Body of pancreas (tissue), 4 donors: ENCODE results near the gene ZNF583. TPM values are rescaled to one million over a fixed set of nuclear protein-coding genes. Genes with fewer than 3 reads are reported as not detected.

Experiments
- ATAC-seq: fragments of 150-250 bp; one replicate; pipeline ENCODE4 v1.9.1; 2016
- DNase-seq, 4 donors: peaks; one replicate each; pipeline ENCODE4 v3.0.0-alpha.2; 2019
- H3K27ac ChIP-seq, 4 donors: fragments of 200-600 bp; sonication (generic); 1 replicate in 3 of 4; 2 replicates in 1 of 4; pipeline versions ENCODE4 v1.5.1 to v1.6.1; 2016 to 2019; ENCODE audit warnings: mild to moderate bottlenecking in 1 of 4, mixed read lengths in 1 of 4, moderate library complexity in 1 of 4
- H3K27me3 ChIP-seq, 2 donors: fragments of 200-600 bp; sonication (generic); one replicate each; pipeline ENCODE4 v1.6.0; 2016; ENCODE audit warnings: mild to moderate bottlenecking in 1 of 2
- H3K36me3 ChIP-seq, 2 donors: fragments of 200-600 bp; sonication (generic); replicated peaks in 1 of 2; 2 replicates each; pipeline ENCODE4 v1.5.1; 2016; ENCODE audit warnings: low read depth in 2 of 2; ENCODE audit not compliant: insufficient read depth in 1 of 2
- H3K4me1 ChIP-seq: fragments of 200-600 bp; sonication (generic); one replicate; pipeline ENCODE4 v1.6.0; 2016
- H3K4me3 ChIP-seq, 2 donors: fragments of 200-600 bp; sonication (generic); 1 replicate in 1 of 2; 2 replicates in 1 of 2; pipeline ENCODE4 v1.5.1; 2016 to 2019
- H3K9me3 ChIP-seq, 3 donors: fragments of 200-600 bp; sonication (generic); 1 replicate in 2 of 3; 2 replicates in 1 of 3; pipeline ENCODE4 v1.5.1; 2016
- POLR2A ChIP-seq, 3 donors: fragments of 450-650 bp; IDR thresholded peaks; one replicate each; pipeline ENCODE4 v1.6.1; 2016; ENCODE audit warnings: antibody characterized with exemption in 3 of 3, mild to moderate bottlenecking in 2 of 3
- WGBS, 2 donors: methylation state at CpG; one replicate each; pipeline ENCODE4 v1.1.5; 2017; 5-methylcytosine and 5-hydroxymethylcytosine counted together
- intact Hi-C: fragments of 100-400 bp; cut with DNase I; formaldehyde crosslinking; loops from one replicate; pipeline ENCODE4 v1.15.1; 2023
- total RNA-seq, 2 donors: library from RNA; depleted of rRNA; stranded (reverse); fragments of >200 nt; gene quantifications; one replicate each; pipeline ENCODE4 v1.1.0, GENCODE V29; 2016
- TF ChIP-seq, protein P1 (sequence below), 7 experiments: fragments of 450-650 bp in 4 of 7; fragments of 200-600 bp in 3 of 7; sonication (generic) in 3 of 7; IDR thresholded peaks; one replicate each; pipeline ENCODE4 v1.5.1; 2016 to 2019; ENCODE audit warnings: antibody characterized with exemption in 7 of 7

Gene ZNF583
- 1 to 10 TPM; 2.6 to 3.6 TPM for total RNA-seq

DNA sequence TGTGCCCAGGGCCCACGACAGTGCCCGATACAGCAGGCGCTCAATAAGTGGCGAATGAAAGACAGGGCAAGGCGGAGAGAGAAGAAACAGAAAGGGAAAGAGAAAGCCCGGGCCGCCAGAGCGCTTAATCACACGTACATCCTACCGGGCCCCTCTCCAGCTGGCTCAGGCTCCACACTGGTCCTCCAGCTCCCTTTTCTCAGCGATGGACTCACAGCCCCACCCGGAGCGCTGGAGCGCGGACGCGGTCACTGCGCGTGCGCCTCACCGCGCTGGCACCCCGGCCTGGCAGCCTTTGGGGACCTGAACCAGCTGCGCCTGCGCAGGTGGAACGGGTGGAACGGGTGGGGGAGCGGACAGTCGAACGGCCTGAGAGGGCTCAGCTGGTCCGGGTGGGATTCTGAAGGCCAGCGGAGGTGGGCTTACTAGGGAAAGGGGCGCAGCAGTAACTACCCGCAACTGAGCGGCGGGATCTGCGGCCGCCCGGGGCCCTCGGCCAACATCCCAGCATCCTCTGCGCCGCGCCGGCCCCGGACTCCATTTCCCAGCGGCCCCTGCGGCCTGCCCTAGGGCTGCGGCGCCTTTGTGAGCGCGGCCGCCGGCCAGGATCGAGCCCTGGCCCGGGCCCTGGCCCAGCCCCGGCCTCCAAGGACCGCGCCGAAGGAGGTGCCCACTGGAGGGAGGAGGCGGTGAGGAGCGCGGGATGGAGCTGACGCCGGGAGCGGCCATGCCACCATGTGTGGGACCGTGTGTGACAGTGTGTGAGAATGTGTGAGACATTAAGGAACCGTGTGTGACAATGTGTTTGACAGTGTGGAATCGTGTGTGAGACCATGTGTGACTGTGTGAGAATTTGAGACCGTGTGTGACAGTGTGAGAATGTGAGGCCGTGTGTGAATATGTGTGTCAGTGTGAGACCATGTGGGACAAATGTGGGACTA, at the start of gene ZNF583:
TSS of gene ZNF583 (plus strand) at position 569 of the 941 bp plus-strand sequence. CDS start 2,783 bp downstream, outside the sequence.
- peak; percentile 98 for ATAC-seq
- Histone ChIP-seq H3K9me3 (peaks cover 0 to 25% (median 0%) of the 10 kb centered on the region in 3 donors), H3K27ac (peak within 1 kb of the TSS; percentile 78 to 86 (median 84)), H3K27me3 (no peaks in the 10 kb centered on the region), H3K4me1 (peaks cover 11% of the 10 kb centered on the region), H3K4me3 (peak within 1 kb of the TSS; percentile 36 to 67), H3K36me3 (peaks cover 5 to 8% of the 10 kb centered on the region in 2 donors)
- WGBS, 2 donors = 0 to 1% methylated on average over 24 to 66 of the region's 70 CpGs
- TF ChIP-seq POLR2A (IDR thresholded peaks at IDR 0.05) = peak in 2 of 3 donors; percentile 41 to 47
- TF ChIP-seq, protein P1, sequence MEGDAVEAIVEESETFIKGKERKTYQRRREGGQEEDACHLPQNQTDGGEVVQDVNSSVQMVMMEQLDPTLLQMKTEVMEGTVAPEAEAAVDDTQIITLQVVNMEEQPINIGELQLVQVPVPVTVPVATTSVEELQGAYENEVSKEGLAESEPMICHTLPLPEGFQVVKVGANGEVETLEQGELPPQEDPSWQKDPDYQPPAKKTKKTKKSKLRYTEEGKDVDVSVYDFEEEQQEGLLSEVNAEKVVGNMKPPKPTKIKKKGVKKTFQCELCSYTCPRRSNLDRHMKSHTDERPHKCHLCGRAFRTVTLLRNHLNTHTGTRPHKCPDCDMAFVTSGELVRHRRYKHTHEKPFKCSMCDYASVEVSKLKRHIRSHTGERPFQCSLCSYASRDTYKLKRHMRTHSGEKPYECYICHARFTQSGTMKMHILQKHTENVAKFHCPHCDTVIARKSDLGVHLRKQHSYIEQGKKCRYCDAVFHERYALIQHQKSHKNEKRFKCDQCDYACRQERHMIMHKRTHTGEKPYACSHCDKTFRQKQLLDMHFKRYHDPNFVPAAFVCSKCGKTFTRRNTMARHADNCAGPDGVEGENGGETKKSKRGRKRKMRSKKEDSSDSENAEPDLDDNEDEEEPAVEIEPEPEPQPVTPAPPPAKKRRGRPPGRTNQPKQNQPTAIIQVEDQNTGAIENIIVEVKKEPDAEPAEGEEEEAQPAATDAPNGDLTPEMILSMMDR (IDR thresholded peaks at IDR 0.05) = no peak
- intact Hi-C loops = no loop called here
- DNase-seq = peak; percentile 95 to 99 (median 97)

GRCh38 chr19:56355517-56355916, 48.6 kb upstream of the ZNF583 start:
- no peaks in the 10 kb centered on the region for H3K27me3 ChIP-seq
- H3K27ac ChIP-seq = no peak overlapping the region
- intact Hi-C loops = loop anchor here (10.0 kb wide), 1 partner anchor 291 kb away; no protein-coding TSS in a partner anchor
- no peak for TF ChIP-seq POLR2A (IDR thresholded peaks at IDR 0.05)
- TF ChIP-seq, protein P1 (IDR thresholded peaks at IDR 0.05) = no peak
- no peaks in the 10 kb centered on the region for H3K9me3 ChIP-seq
- no peak overlapping the region for H3K4me3 ChIP-seq
- 20 to 31% methylated on average over 1 of the region's 1 CpG for WGBS, 2 donors
- ATAC-seq = no peak
- DNase-seq = no peak
- H3K4me1 ChIP-seq = no peaks in the 10 kb centered on the region
- H3K36me3 ChIP-seq = no peaks in the 10 kb centered on the region

DNA sequence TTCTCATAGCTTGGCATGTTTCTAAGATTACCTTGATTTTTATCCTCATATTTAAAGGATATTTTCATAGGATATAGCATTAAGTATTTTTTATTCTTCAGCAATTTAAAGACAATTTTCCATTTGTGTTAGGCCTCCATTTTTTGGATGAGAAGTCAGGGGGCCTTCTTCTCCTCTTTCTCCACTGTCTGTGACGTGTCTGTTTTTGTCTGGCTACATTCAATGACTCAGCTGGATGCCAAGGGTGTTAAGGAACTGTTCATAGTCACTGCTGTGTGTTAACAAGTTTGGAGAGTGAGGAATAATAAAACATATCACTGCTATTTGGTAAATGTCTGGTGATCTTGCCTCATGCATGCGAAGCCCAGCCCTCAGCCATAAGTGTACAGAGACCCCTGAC, 47.2 kb upstream of the ZNF583 start:
- ATAC-seq (no peak), DNase-seq (no peak)
- Histone ChIP-seq H3K4me3 (no peak overlapping the region), H3K9me3 (peaks cover 0 to 11% (median 0%) of the 10 kb centered on the region in 3 donors), H3K36me3 (no peaks in the 10 kb centered on the region), H3K27ac (no peak overlapping the region), H3K4me1 (no peaks in the 10 kb centered on the region), H3K27me3 (no peaks in the 10 kb centered on the region)
- WGBS, 2 donors = 56 to 91% methylated on average over 2 of the region's 2 CpGs
- TF ChIP-seq, protein P1 (IDR thresholded peaks at IDR 0.05) = no peak
- TF ChIP-seq POLR2A (IDR thresholded peaks at IDR 0.05) = no peak
- intact Hi-C loops = loop anchor here (10.0 kb wide), 1 partner anchor 292 kb away; no protein-coding TSS in a partner anchor

- TF ChIP-seq, protein P1 (IDR thresholded peaks at IDR 0.05) = no peak
- TF ChIP-seq POLR2A (IDR thresholded peaks at IDR 0.05) = no peak
- H3K27me3 ChIP-seq = no peaks in the 10 kb centered on the region
- ATAC-seq (no peak), DNase-seq (no peak)
- WGBS, 2 donors = 84 to 85% methylated on average over 2 of the region's 2 CpGs
- no peaks in the 10 kb centered on the region for H3K4me1 ChIP-seq
- intact Hi-C loops = no loop called here
- no peak overlapping the region for H3K27ac ChIP-seq
- H3K9me3 ChIP-seq = peaks cover 0 to 11% (median 0%) of the 10 kb centered on the region in 3 donors
- H3K4me3 ChIP-seq = no peak overlapping the region
- no peaks in the 10 kb centered on the region for H3K36me3 ChIP-seq
Observed at GRCh38 chr19:56360841-56361240, 43.3 kb upstream of the ZNF583 start.
